Activated naive CD4-positive, alpha-beta T cell treated with anti-CD3 and anti-CD28 coated beads, Interleukin-2, amount 50 U/mL, for 72 hours (primary cell): ENCODE measurements around the gene FAM20C. TPM values are rescaled to one million over a fixed set of nuclear protein-coding genes. Genes with fewer than 3 reads are reported as not detected.
"Not testable (repeated sequence)": the region's sequence is repeated elsewhere in the genome, so short reads cannot be mapped to it uniquely, and the experiment has no call there.

Experiments used
- ATAC-seq, 2 donors: fragments of 150-1000 bp; cut with Tn5 transposase; 2 replicates each; pipeline ENCODE4 v1.10.0; 2021; ENCODE audit warnings: mild to moderate bottlenecking in 2 of 2, moderate library complexity in 2 of 2
- DNase-seq, 2 donors: peaks; one replicate each; pipeline ENCODE4 v3.0.0; 2021 to 2022; ENCODE audit warnings: low spot score in 2 of 2
- H3K27ac Mint-ChIP-seq, 2 donors: one replicate each; pipeline ENCODE4 v1.8.0; 2022; ENCODE audit warnings: mild to moderate bottlenecking in 2 of 2, mixed read lengths in 2 of 2
- H3K36me3 Mint-ChIP-seq, 2 donors: one replicate each; pipeline ENCODE4 v1.8.0; 2022; ENCODE audit warnings: mixed read lengths in 2 of 2
- H3K9me3 Mint-ChIP-seq, 2 donors: one replicate each; pipeline ENCODE4 v1.8.0; 2022; ENCODE audit warnings: mixed read lengths in 2 of 2
- total RNA-seq, 2 donors: library from RNA; stranded (reverse); gene quantifications; one replicate each; pipeline ENCODE4 v1.2.3, GENCODE V29; 2022

The FAM20C gene
- total RNA-seq, 2 donors from 2014 or later, result 0.53 TPM; not detected in 1

DNA sequence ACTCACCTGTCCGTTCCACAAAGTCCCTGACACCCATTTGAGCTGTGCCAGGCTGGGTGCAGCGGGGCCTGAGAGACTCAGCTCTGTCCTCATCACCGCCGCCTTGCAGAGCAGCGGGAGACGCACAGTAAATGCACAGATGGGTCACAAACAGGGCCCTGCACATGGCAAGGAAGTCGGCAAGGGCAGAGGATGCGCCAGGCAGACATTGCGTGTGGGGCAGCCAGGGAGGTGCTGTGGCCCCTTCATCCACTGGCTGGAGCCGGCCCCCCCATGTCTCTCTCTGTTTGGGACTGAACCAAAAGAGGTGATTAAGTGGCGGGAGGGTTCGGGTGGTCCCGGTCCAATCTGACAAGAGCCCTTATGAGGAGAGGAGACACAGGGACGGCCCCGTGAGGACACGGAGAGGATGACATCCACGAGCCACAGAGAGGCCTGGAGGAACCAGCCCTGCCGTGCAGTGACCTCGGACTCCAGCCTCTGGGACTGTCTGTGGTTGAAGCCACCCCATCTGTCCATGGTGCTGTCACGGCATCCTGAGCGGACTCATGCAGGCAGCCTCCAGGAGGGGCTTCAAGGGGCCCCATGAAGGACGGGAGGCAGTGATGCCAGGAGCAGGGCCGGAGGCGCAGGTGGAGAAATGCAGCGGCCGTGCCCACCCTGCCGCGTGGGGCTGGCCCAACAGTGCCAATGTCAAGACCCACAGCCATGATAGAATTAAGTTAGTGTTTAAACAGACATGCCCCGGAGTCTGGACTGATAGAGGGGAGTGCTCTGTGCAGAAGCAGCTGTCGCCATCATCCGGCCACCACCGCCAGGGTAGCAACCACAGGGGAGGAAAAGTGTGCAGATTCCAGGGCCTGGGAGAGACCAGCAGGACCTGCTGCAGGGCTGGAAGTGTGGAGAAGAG is 69.2 kb downstream of the FAM20C start:
- H3K36me3 Mint-ChIP-seq, result peaks cover 6 to 12% of the 10 kb centered on the region in 2 donors
- H3K9me3 Mint-ChIP-seq, result peaks cover 5 to 9% of the 10 kb centered on the region in 2 donors
- DNase-seq (no peak), ATAC-seq (no peak)
- H3K27ac Mint-ChIP-seq, result no peak overlapping the region

DNA sequence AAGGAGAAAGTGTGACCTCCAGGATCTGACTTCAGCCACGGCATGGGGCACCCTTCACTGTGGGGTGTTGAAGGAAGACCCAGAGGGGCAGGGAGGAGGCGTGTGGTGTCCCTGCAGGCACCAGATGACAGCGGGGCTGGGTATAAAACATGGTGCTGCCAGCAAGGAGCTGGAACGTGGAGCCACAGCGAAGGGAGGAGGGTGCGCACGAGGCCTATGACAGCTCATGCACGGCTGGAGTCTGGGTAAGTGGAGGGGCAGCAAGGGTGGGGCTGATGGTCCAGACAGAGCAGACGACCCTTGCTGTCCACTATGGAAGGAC is 69.8 kb downstream of the FAM20C start:
- peak overlapping the region in 1 of 2 donors; percentile 13 for H3K27ac Mint-ChIP-seq
- ATAC-seq (no peak), DNase-seq (peak in 1 of 2 donors; percentile 18)

GRCh38 chr7:262631-263311 is 70.4 kb downstream of the FAM20C start:
- H3K9me3 Mint-ChIP-seq, result not testable (repeated sequence)

More for the DNA sequence above, 69.8 kb downstream of the FAM20C start:
- peaks cover 6 to 12% of the 10 kb centered on the region in 2 donors for H3K36me3 Mint-ChIP-seq
- peaks cover 5 to 9% of the 10 kb centered on the region in 2 donors for H3K9me3 Mint-ChIP-seq

DNA sequence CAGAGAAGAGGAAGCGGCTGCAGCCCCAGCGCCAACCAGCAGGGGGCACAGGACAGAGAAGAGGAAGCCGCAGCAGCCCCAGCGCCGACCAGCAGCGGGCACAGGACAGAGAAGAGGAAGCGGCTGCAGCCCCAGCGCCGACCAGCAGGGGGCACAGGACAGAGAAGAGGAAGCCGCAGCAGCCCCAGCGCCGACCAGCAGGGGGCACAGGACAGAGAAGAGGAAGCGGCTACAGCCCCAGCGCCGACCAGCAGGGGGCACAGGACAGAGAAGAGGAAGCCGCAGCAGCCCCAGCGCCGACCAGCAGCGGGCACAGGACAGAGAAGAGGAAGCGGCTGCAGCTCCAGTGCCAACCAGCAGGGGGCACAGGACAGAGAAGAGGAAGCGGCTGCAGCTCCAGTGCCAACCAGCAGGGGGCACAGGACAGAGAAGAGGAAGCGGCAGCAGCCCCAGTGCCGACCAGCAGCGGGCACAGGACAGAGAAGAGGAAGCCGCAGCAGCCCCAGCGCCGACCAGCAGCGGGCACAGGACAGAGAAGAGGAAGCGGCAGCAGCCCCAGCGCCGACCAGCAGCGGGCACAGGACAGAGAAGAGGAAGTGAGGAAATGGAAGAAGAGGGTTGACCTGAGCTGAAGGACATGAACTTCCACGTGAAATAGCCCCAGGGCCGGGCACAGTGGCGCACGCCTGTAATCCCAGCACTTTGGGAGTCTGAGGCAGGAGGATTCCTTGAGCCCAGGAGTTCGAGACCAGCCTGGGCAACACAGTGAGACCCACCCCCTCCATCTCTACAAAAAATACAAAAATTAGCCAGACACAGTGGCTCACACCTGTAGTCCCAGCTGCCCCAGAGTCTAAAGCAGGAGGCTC is 71.3 kb downstream of the FAM20C start:
- peak overlapping the region in 1 of 2 donors; percentile 38 for H3K27ac Mint-ChIP-seq
- H3K9me3 Mint-ChIP-seq, result not testable (repeated sequence)
- DNase-seq, result peak; percentile 79 to 87
- peak; percentile 47 to 65 for ATAC-seq
- H3K36me3 Mint-ChIP-seq, result peaks cover 6 to 12% of the 10 kb centered on the region in 2 donors

More at GRCh38 chr7:262631-263311, 70.4 kb downstream of the FAM20C start:
- Mint-ChIP-seq H3K27ac (peak overlapping the region in 1 of 2 donors; percentile 13), H3K36me3 (peaks cover 6 to 12% of the 10 kb centered on the region in 2 donors)
- ATAC-seq, result peak in 1 of 2 donors; percentile 43
- DNase-seq, result peak; percentile 60 to 90

GRCh38 chr7:264541-265191 is 72.3 kb downstream of the FAM20C start:
- H3K9me3 Mint-ChIP-seq, result peaks cover 5 to 9% of the 10 kb centered on the region in 2 donors
- ATAC-seq, result no peak
- H3K27ac Mint-ChIP-seq, result no peak overlapping the region
- H3K36me3 Mint-ChIP-seq, result peaks cover 6 to 12% of the 10 kb centered on the region in 2 donors
- DNase-seq, result no peak

GRCh38 chr7:265192-265997 is 73.0 kb downstream of the FAM20C start:
- Mint-ChIP-seq H3K27ac (no peak overlapping the region), H3K9me3 (peaks cover 5 to 9% of the 10 kb centered on the region in 2 donors), H3K36me3 (peaks cover 6 to 12% of the 10 kb centered on the region in 2 donors)
- DNase-seq, result no peak
- no peak for ATAC-seq

- H3K27ac Mint-ChIP-seq, result no peak overlapping the region
- H3K9me3 Mint-ChIP-seq, result peaks cover 5 to 9% of the 10 kb centered on the region in 2 donors
- H3K36me3 Mint-ChIP-seq, result peaks cover 6 to 12% of the 10 kb centered on the region in 2 donors
- ATAC-seq (peak in 1 of 2 donors; percentile 16), DNase-seq (no peak)
These were observed 73.9 kb downstream of the FAM20C start for GRCh38 chr7:265998-266850.

DNA sequence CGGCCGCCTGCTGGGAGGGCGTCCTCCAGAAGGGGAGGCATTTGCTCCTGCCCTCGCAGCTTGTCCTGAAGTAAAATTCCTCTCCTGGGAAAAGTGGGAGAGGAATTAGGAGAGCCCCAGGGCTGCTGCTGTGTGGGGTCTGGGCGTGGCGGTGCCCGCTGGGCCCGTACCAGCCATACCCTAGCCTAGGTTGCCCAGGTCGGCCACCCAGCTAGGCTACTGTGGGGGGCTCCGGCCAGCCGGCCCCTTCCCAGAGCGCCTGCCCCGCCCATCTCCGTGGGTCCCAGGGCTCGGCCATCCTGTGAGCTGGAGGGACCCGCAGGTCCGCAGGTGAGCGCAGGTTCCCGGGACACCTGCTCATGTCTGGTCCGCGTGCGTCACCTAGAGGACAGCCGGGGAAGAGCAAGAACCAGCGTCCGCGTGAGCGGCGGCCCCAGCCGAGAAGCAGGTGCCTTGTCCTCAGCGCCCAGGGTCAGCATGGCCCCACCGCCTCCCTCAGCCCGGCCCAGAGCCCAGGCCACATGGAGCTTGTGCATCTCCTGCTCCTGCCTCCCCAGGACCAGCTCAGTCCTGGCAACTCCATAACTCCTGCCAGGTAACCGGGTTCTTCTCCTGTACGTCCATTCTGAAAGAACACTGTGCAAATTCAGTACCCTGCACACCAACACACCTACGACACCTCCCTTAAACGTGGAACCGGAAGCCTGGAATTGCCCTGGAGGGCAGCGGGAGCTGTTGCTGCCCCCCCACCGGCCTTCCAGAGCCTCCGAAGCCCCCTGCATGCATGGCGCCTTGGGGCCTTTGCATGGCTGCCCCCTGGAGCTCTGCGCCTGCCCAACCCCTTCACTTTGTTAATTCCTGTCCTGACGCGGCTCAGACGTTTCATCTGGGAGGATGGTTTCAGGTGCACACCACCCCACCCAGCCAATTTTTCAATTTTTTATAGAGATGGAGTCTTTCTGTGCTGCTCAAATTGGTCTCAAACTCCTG is 74.8 kb downstream of the FAM20C start:
- Mint-ChIP-seq H3K9me3 (peaks cover 5% of the 10 kb centered on the region in 2 donors), H3K27ac (no peak overlapping the region), H3K36me3 (peaks cover 4 to 7% of the 10 kb centered on the region in 2 donors)
- DNase-seq (no peak), ATAC-seq (no peak)

GRCh38 chr7:268991-269390 is 76.6 kb downstream of the FAM20C start:
- no peak overlapping the region for H3K27ac Mint-ChIP-seq
- no peak for DNase-seq

DNA sequence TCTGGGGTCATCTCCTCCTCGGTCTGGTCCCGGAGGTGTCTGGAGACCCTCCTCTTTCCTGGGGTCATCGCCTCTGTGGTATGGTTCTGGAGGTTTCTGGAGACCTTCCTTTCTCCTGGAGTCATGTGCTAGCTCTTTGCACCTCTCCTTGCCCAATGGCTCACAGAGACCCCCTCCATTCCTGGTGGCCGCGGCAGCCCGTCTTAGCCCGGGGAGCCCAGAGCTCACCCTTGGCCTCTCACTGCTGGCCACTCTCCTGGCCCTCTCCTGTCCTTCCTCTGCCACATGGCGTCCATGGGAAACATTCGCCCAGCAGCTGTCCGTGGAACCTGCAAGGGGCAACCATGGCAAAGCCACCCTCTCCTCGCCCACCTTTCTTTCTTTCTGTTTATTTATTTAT is 77.3 kb downstream of the FAM20C start:
- DNase-seq (no peak), ATAC-seq (no peak)
- Mint-ChIP-seq H3K36me3 (peaks cover 19 to 21% of the 10 kb centered on the region in 2 donors), H3K9me3 (peaks cover 18 to 20% of the 10 kb centered on the region in 2 donors), H3K27ac (no peak overlapping the region)

More at GRCh38 chr7:268991-269390, 76.6 kb downstream of the FAM20C start:
- no peak for ATAC-seq
- H3K9me3 Mint-ChIP-seq, result peaks cover 12 to 13% of the 10 kb centered on the region in 2 donors
- peaks cover 13% of the 10 kb centered on the region in 2 donors for H3K36me3 Mint-ChIP-seq

- DNase-seq, result no peak
- no peak for ATAC-seq
- Mint-ChIP-seq H3K36me3 (peaks cover 19 to 28% of the 10 kb centered on the region in 2 donors), H3K27ac (no peak overlapping the region), H3K9me3 (peaks cover 24 to 26% of the 10 kb centered on the region in 2 donors)
These were observed 78.1 kb downstream of the FAM20C start for GRCh38 chr7:270351-270983.

- H3K27ac Mint-ChIP-seq, result no peak overlapping the region
- DNase-seq (no peak), ATAC-seq (no peak)
- H3K36me3 Mint-ChIP-seq, result peaks cover 19 to 31% of the 10 kb centered on the region in 2 donors
- H3K9me3 Mint-ChIP-seq, result peaks cover 24 to 28% of the 10 kb centered on the region in 2 donors
These were observed 79.1 kb downstream of the FAM20C start for GRCh38 chr7:271266-272107.
